Stimulated activated CD8-positive, alpha-beta memory T cell treated with anti-CD3 and anti-CD28 coated beads, Interleukin-12 subunit alpha, Interleukin-12 subunit beta, amount 100 ng/mL, for 24 hours (primary cell): ENCODE measurements around the gene SELL.
"Not testable (repeated sequence)": the region's sequence is repeated elsewhere in the genome, so short reads cannot be mapped to it uniquely, and the experiment has no call there.

Experiments used
- DNase-seq: peaks from one replicate; pipeline ENCODE4 v3.0.0-alpha.2; 2020; ENCODE audit errors: extremely low read depth

The SELL gene

GRCh38 chr1:169711469-169712308 is at the start of gene SELL:
Gene SELL, minus strand, starts transcription at chr1:169711620. Its CDS starts 122 bp downstream, at chr1:169711498.
- no peak for DNase-seq

GRCh38 chr1:169759038-169759437 is 47.6 kb upstream of the SELL start:
- no peak for DNase-seq

GRCh38 chr1:169753549-169753948 is 42.1 kb upstream of the SELL start:
- DNase-seq, result no peak

- DNase-seq, result no peak
Measured at GRCh38 chr1:169750041-169750440, 38.6 kb upstream of the SELL start.

- no peak for DNase-seq
Measured at GRCh38 chr1:169746550-169746949, 35.1 kb upstream of the SELL start.

GRCh38 chr1:169745015-169745861 is 33.8 kb upstream of the SELL start:
- no peak for DNase-seq

- no peak for DNase-seq
Measured at GRCh38 chr1:169741666-169742394, 30.4 kb upstream of the SELL start.

GRCh38 chr1:169739980-169740379 is 28.6 kb upstream of the SELL start:
- DNase-seq, result no peak

GRCh38 chr1:169733924-169734323 is 22.5 kb upstream of the SELL start, which contains the start of gene SELE:
Gene SELE, minus strand, starts transcription at chr1:169734079. Its CDS starts 467 bp downstream, at chr1:169733612.
- no peak for DNase-seq

- DNase-seq, result no peak
Measured at GRCh38 chr1:169731446-169731845, 20.0 kb upstream of the SELL start.

GRCh38 chr1:169729991-169730390 is 18.6 kb upstream of the SELL start:
- no peak for DNase-seq

- no peak for DNase-seq
Measured at GRCh38 chr1:169727307-169727706, 15.9 kb upstream of the SELL start.

- no peak for DNase-seq
Measured at GRCh38 chr1:169726851-169727250, 15.4 kb upstream of the SELL start.

- no peak for DNase-seq
Measured at GRCh38 chr1:169725930-169726329, 14.5 kb upstream of the SELL start.

GRCh38 chr1:169724168-169724567 is 12.7 kb upstream of the SELL start:
- no peak for DNase-seq

- DNase-seq, result no peak
Measured at GRCh38 chr1:169723763-169724162, 12.3 kb upstream of the SELL start.

- no peak for DNase-seq
Measured at GRCh38 chr1:169722779-169723178, 11.4 kb upstream of the SELL start.

- DNase-seq, result not testable (repeated sequence)
Measured at GRCh38 chr1:169715100-169715499, 3.7 kb upstream of the SELL start.

- not testable (repeated sequence) for DNase-seq
Measured at GRCh38 chr1:169713090-169713489, 1.7 kb upstream of the SELL start.

GRCh38 chr1:169712309-169712631 is 850 bp upstream of the SELL start:
- no peak for DNase-seq

GRCh38 chr1:169708647-169709046 is 2.8 kb downstream of the SELL start:
- DNase-seq, result no peak

- no peak for DNase-seq
Measured at GRCh38 chr1:169707912-169708604, 3.4 kb downstream of the SELL start.
